Stimulated activated CD8-positive, alpha-beta memory T cell treated with anti-CD3 and anti-CD28 coated beads, Interleukin-15, amount 100 ng/mL, for 4 hours (primary cell): Measurements from ENCODE around the gene PLEKHB1.

Experiments used
- DNase-seq, 2 donors: peaks; one replicate each; pipeline ENCODE4 v3.0.0-alpha.2; 2020; ENCODE audit warnings: low read depth in 2 of 2

The PLEKHB1 gene, protein sequence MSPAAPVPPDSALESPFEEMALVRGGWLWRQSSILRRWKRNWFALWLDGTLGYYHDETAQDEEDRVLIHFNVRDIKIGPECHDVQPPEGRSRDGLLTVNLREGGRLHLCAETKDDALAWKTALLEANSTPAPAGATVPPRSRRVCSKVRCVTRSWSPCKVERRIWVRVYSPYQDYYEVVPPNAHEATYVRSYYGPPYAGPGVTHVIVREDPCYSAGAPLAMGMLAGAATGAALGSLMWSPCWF

GRCh38 chr11:73645972-73646631, at the start of gene PLEKHB1:
TSS of gene PLEKHB1 (plus strand) at chr11:73646581. CDS start at chr11:73646609, 28 bp downstream.
- no peak for DNase-seq

DNA sequence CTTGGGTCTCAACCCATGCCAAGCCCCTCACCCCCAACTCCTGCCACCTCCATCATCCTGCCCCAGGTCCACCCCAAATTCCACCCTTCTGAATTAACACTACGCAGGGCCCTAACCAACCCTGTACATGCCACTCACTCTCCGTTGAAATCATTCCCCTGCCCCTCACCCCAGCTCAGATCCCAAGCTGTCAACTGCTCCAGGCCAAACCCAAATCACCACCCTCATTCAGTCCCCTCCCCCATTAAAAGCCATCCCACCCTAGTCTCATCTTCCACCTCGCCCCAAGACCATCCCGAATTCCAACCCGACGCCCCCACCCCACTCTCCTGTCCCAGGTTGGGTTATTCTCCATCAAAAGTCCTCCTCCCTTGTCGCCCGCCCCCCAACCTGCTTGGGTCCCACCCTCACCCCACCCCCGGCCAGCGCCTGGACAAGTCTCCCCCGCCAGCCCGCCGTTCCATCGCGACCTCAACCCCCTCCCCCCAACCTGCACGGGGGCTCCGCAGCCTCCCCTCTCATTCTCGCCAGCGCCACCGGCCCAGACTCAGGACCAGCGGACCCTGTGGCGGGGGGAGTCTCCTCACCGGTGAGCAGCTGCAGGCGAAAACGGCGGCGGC, 48.9 kb upstream of the PLEKHB1 start:
- DNase-seq, result no peak

GRCh38 chr11:73597956-73598718, 48.2 kb upstream of the PLEKHB1 start, which contains the start of gene FAM168A:
TSS of gene FAM168A (minus strand) at chr11:73598112. CDS start at chr11:73468474, 129,638 bp downstream.
- peak; percentile 85 to 89 for DNase-seq

DNA sequence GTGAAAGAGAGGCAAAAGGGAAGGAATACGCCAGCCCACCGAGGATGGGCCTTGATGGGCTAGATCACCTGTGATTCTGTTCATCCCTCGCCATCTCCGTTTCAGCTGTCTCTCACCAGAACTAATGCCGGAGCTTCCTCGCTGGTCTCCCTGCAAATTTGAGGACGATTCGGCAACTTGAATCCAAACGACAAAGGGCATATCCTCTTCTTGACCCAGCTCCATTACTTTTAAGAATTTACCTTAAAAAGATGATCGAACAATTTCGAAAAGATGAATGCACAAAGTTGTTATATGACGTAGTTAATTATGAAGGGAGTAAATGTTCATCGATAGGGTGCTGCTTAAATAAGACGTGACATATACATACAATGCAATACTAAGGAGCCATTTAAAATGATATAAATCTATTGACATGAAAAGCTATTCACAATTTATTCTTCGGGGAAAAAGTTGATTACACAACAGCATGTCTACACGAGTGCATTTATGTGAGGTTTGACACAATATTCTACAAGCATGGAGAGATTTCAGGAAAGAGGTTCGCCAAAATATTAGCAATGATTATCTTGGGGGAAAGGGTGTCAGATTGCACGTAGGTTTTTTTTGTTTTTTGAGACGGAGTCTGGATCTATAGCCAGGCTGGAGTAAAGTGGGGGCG, 47.5 kb upstream of the PLEKHB1 start:
- DNase-seq, result no peak

GRCh38 chr11:73612601-73613140, 33.7 kb upstream of the PLEKHB1 start:
- no peak for DNase-seq

DNA sequence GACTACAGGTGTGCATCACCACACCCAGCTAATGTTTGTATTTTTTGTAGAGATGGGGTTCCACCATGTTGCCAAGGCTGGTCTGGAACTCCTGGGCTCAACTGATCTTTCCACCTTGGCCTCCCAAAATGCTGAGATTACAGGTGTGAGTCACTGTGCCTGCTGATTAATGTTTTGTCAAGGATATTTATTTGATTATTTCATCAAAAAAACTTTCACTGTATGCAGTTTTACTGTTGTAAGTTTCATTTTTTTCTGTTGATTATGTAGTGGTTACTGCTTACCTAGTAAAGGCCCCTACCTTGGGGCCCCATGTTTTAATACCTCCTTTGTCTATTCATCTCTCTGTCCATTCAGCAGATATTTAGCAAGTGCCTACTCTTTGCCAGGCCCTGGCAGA, 31.8 kb upstream of the PLEKHB1 start:
- DNase-seq, result no peak

- no peak for DNase-seq
These were observed 23.3 kb upstream of the PLEKHB1 start for GRCh38 chr11:73622926-73623593.

GRCh38 chr11:73623686-73624085, 22.7 kb upstream of the PLEKHB1 start:
- DNase-seq, result no peak

- DNase-seq, result peak; percentile 26 to 47
These were observed 20.6 kb upstream of the PLEKHB1 start for GRCh38 chr11:73625696-73626318.

- DNase-seq, result no peak
These were observed 16.5 kb upstream of the PLEKHB1 start for GRCh38 chr11:73629907-73630306.

DNA sequence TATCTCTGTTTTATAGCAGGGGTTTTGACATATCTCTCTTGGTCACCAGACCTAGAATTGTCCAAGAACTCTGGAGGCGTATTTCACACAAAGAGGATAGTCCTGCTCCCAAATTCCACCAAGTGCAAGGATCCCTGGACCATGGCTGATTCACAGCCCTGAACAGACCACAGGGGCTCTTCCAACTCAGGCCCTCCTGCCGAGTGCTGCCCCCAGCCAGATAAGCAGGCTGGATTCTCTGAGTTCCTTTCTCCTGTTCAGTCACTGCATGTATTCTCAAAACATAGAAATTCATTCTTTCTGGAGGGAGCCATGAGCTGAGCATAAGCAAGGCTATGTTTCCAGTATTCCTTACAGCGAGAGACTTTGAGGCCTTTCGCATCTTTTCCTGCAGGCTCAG, 13.4 kb upstream of the PLEKHB1 start:
- no peak for DNase-seq

DNA sequence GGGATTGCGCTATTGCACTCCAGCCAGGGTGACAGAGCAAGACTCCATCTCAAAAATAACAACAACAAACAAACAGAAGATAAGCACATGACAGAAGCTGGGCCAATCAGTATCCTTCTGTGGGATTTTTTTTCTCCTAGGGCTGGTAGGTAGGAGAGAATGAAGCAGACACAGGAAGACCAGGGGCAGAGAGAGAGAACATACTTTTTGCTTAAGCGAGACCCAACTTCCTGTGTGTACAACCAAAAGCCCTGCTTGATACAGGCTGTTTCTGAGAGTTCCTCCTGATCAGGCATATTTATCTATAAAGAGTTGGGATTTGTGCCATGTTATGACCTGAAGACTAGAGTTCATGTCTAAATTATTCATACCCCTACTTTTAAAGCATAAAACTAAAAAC, 12.4 kb upstream of the PLEKHB1 start:
- no peak for DNase-seq

DNA sequence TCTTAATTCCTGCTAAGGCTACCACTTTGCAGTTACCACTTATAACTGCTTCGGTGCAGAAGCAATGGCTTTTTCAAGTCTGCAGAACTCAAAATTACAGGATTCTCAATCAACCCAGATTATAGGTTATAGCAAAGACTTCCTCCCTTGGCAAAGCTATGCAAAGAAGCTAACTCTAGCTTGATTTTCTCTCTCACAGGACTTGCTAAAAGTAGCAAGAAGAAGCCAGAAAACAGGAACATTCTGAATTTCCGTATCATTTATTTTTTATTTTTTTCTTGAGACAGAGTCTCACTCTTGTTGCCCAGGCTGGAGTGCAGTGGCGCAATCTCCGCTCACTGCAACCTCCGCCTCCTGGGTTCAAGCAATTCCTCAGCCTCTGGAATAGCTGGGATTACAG, 10.7 kb upstream of the PLEKHB1 start:
- no peak for DNase-seq

DNA sequence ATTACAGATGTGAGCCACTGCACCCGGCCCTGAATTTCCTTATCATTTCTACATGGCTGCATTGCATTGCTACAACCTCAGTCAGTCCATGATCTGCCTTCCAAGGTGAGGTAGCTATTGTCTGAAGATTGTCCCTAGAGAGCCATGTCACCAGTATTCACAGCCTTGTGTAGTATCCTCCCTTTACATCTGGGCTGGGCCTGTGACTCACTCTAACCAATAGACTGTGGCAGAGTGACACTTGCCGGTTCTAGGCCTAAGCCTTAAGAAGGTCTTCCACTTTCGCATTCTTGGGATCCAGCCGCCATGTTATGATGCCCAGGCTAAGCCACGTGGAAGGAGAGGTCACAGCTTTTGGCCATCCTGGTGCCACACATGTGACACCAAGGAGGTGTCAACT, 10.1 kb upstream of the PLEKHB1 start:
- DNase-seq, result no peak

GRCh38 chr11:73637012-73637411, 9.4 kb upstream of the PLEKHB1 start:
- DNase-seq, result no peak

- DNase-seq, result no peak
These were observed 5.8 kb upstream of the PLEKHB1 start for GRCh38 chr11:73640592-73640991.

GRCh38 chr11:73641668-73642067, 4.7 kb upstream of the PLEKHB1 start:
- DNase-seq, result no peak

- no peak for DNase-seq
These were observed 1.0 kb upstream of the PLEKHB1 start for GRCh38 chr11:73645121-73645969.

DNA sequence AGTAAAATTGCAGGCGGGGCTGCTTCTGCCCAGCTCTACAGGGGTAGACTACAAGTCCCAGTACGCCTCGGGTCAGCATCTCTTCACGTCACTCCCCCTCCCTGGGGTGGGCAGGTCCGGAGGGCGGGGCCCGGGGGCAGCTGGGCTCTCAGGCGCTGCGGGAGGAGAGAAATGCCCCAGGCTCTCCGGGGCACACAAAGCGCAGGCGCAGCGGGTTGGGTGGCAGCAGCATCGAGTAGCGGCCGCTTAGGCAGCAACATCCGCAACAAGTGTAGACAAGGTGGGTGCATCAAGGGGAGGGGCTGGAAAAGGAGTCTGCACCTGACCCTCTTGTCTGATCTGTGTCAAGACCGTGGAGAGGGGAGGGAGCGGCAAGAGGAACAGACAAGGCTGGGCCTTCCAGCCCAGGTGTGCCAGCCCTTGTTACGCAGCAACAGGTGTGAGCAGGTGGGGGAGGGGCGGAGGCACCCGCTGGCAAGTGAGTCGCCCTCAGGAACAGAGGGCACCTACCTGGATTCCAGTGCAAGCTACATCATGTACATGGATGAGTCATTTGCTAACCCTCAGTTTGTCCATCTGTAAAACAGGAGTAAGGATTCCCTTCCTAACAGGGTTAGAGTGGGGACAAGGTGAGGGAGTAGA, 1.2 kb downstream of the PLEKHB1 start:
- peak; percentile 82 to 90 for DNase-seq
